ENCODE measurements around the gene EFCAB6. TPM values are rescaled to one million over a fixed set of nuclear protein-coding genes. Genes with fewer than 3 reads are reported as not detected.
A peak's percentile ranks its signal among the peaks of the same experiment; 100 is the strongest.

The EFCAB6 gene
- total and polyA plus RNA-seq, 2 of the 13 experiments (the other 11 are each of a cell fraction or from before 2014, with no cell fraction given), result not detected

DNA sequence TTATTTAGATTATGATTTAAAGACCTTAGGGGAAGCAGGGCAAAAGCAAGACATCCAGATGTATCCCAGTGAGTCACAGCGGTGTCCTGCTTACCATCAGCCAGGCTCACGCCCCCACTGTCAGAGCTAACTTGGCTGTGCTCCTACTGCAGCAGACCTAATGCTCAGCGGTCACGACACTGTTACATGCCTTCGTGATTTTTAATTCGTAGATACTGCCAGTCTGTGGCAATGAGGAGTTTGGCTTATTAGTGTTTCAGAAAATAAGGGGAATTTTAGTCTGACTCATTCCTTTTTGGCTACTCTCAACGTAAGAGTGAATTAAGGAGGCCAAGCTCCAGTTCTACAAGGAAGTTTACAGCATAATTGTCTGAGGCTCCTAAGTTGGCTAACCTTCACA, 22.7 kb downstream of the EFCAB6 start (continued):
- TF ChIP-seq, protein P1, sequence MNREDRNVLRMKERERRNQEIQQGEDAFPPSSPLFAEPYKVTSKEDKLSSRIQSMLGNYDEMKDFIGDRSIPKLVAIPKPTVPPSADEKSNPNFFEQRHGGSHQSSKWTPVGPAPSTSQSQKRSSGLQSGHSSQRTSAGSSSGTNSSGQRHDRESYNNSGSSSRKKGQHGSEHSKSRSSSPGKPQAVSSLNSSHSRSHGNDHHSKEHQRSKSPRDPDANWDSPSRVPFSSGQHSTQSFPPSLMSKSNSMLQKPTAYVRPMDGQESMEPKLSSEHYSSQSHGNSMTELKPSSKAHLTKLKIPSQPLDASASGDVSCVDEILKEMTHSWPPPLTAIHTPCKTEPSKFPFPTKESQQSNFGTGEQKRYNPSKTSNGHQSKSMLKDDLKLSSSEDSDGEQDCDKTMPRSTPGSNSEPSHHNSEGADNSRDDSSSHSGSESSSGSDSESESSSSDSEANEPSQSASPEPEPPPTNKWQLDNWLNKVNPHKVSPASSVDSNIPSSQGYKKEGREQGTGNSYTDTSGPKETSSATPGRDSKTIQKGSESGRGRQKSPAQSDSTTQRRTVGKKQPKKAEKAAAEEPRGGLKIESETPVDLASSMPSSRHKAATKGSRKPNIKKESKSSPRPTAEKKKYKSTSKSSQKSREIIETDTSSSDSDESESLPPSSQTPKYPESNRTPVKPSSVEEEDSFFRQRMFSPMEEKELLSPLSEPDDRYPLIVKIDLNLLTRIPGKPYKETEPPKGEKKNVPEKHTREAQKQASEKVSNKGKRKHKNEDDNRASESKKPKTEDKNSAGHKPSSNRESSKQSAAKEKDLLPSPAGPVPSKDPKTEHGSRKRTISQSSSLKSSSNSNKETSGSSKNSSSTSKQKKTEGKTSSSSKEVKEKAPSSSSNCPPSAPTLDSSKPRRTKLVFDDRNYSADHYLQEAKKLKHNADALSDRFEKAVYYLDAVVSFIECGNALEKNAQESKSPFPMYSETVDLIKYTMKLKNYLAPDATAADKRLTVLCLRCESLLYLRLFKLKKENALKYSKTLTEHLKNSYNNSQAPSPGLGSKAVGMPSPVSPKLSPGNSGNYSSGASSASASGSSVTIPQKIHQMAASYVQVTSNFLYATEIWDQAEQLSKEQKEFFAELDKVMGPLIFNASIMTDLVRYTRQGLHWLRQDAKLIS (CRISPR knock-in tag; IDR thresholded peaks at IDR 0.05), result no peak
- TF ChIP-seq EEA1 (CRISPR knock-in tag; IDR thresholded peaks at IDR 0.05; ENCODE audit: borderline replicate concordance) (no peak), ZFY (CRISPR knock-in tag; IDR thresholded peaks at IDR 0.05) (no peak), SNAPC2 (CRISPR knock-in tag; IDR thresholded peaks at IDR 0.05) (no peak)

DNA sequence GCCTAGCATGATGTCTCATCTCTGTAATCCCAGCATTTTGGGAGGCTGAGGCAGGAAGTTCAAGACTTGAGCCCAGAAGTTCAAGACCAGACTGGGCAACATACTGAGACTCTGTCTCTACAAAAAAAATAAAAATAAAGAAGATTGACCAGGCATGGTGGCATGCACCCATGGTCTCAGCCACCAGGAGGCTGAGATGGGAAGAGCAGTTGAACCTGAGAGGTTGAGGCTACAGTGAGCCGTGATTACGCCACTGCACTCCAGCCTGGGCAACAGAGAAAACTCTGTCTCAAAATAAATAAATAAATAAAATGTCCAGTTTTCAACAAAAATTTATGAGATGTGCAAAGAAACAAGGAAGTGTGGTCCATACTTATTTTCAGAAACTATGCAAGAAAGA, 28.3 kb downstream of the EFCAB6 start:
- Histone ChIP-seq H2AFZ (ENCODE audit: low read length) (no peak overlapping the region), H3K4me1 (ENCODE audit: insufficient read depth, low read length) (no peaks in the 10 kb centered on the region), H4K20me1 (ENCODE audit: insufficient read depth, low read length) (no peaks in the 10 kb centered on the region), H3K4me2 (ENCODE audit: low read depth, low read length) (no peak overlapping the region), H3K9me3 (ENCODE audit: low read length) (no peaks in the 10 kb centered on the region), H3K36me3 (replicated peaks in 1 of 2; ENCODE audit: control insufficient read depth in 1 of 2, insufficient read depth in 2 of 2, low read length in 2 of 2) (no peaks in the 10 kb centered on the region), H3K27ac (ENCODE audit: extremely low read length, insufficient read depth, low read length) (no peak overlapping the region), H3K9ac (ENCODE audit: insufficient read depth, low read depth, low read length) (no peak overlapping the region), H3K27me3 (ENCODE audit: control insufficient read depth in 1 of 2, insufficient read depth in 2 of 2, low read length in 2 of 2) (no peaks in the 10 kb centered on the region; a peak in 1 of 5 replicates), H3K4me3 (replicated peaks in 1 of 3; ENCODE audit: insufficient read depth in 1 of 3, low read depth in 2 of 3, low read length in 3 of 3) (no peak overlapping the region), H3K79me2 (ENCODE audit: insufficient read depth, low read length) (no peaks in the 10 kb centered on the region)
- DNase-seq (ENCODE audit: low spot score) (peak; percentile 8), ATAC-seq (peak; percentile 61; the same call in 2 of the 3 replicates), FAIRE-seq (no peak)
- ChIA-PET CTCF (ENCODE audit: low intra/inter-chr PET ratio, low total read pairs) (no interaction called here), POLR2A (no interaction called here)
- no TSS peak for BruUV-seq (replicated peaks)
- intact Hi-C loops (cut with micrococcal nuclease; ENCODE audit: unreplicated experiment), result no loop called here
- in situ Hi-C loops (cut with HindIII; ENCODE audit: extremely low pct_ligation_motif_present, low pct_unique_long_range_greater_than_20kb), result no loop called here
- 4% methylated on average over 2 of the region's 2 CpGs for WGBS (ENCODE audit: low lambda C conversion rate)
- TF ChIP-seq MATR3 (CRISPR knock-in tag; IDR thresholded peaks at IDR 0.05) (no peak), ZMYM3 (CRISPR knock-in tag; IDR thresholded peaks at IDR 0.05) (no peak), ZNF562 (CRISPR knock-in tag; IDR thresholded peaks at IDR 0.05; ENCODE audit: borderline replicate concordance) (no peak), ZKSCAN8 (CRISPR knock-in tag; IDR thresholded peaks at IDR 0.05; ENCODE audit: borderline replicate concordance) (no peak), ZNF224 (CRISPR knock-in tag; IDR thresholded peaks at IDR 0.05) (no peak), ZNF678 (CRISPR knock-in tag; IDR thresholded peaks at IDR 0.05) (no peak), TCF7L2 (IDR thresholded peaks at IDR 0.05; ENCODE audit: low read depth, low read length) (no peak), ZNF30 (CRISPR knock-in tag; IDR thresholded peaks at IDR 0.05) (no peak), THYN1 (CRISPR knock-in tag; IDR thresholded peaks at IDR 0.05; ENCODE audit: borderline replicate concordance, low read depth) (no peak), FOXC1 (CRISPR knock-in tag; IDR thresholded peaks at IDR 0.05; ENCODE audit: borderline replicate concordance) (no peak), ZEB1 (IDR thresholded peaks at IDR 0.05; ENCODE audit: insufficient replicate concordance, low read depth) (no peak), ZNF775 (CRISPR knock-in tag; IDR thresholded peaks at IDR 0.05; ENCODE audit: borderline replicate concordance) (no peak)
- TF ChIP-seq, protein P2, sequence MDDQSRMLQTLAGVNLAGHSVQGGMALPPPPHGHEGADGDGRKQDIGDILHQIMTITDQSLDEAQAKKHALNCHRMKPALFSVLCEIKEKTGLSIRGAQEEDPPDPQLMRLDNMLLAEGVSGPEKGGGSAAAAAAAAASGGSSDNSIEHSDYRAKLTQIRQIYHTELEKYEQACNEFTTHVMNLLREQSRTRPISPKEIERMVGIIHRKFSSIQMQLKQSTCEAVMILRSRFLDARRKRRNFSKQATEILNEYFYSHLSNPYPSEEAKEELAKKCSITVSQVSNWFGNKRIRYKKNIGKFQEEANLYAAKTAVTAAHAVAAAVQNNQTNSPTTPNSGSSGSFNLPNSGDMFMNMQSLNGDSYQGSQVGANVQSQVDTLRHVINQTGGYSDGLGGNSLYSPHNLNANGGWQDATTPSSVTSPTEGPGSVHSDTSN (CRISPR knock-in tag; IDR thresholded peaks at IDR 0.05; ENCODE audit: borderline replicate concordance), result no peak

All from HepG2 (cell line).